ENCODE results near the gene LRRN4.

- TF ChIP-seq POLR2A (IDR thresholded peaks at IDR 0.05) (no peak), CTCF (IDR thresholded peaks at IDR 0.05) (no peak)
Observed at GRCh38 chr20:6012179-6012578, 41.7 kb downstream of the LRRN4 start.
